ENCODE data around the gene RGS6.

GRCh38 chr14:72513346-72513745, 581.1 kb downstream of the RGS6 start:
- no peak for TF ChIP-seq POLR2AphosphoS5 (IDR thresholded peaks at IDR 0.05)
- TF ChIP-seq, protein P1, sequence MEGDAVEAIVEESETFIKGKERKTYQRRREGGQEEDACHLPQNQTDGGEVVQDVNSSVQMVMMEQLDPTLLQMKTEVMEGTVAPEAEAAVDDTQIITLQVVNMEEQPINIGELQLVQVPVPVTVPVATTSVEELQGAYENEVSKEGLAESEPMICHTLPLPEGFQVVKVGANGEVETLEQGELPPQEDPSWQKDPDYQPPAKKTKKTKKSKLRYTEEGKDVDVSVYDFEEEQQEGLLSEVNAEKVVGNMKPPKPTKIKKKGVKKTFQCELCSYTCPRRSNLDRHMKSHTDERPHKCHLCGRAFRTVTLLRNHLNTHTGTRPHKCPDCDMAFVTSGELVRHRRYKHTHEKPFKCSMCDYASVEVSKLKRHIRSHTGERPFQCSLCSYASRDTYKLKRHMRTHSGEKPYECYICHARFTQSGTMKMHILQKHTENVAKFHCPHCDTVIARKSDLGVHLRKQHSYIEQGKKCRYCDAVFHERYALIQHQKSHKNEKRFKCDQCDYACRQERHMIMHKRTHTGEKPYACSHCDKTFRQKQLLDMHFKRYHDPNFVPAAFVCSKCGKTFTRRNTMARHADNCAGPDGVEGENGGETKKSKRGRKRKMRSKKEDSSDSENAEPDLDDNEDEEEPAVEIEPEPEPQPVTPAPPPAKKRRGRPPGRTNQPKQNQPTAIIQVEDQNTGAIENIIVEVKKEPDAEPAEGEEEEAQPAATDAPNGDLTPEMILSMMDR (IDR thresholded peaks at IDR 0.05) = no peak

All from breast epithelium (tissue), 3 donors.